HG02798 (cell line): ENCODE measurements around the gene SAT2.

ENCODE experiments used
- ATAC-seq: cut with Tn5 transposase; IDR thresholded peaks from one replicate; pipeline ENCODE4 v1.9.1; 2021; ENCODE audit warnings: mild to moderate bottlenecking; ENCODE audit not compliant: unreplicated experiment, poor library complexity

Gene SAT2

GRCh38 chr17:7593296-7593695 lies 34.3 kb downstream of the SAT2 start:
- no peak for ATAC-seq

- no peak for ATAC-seq
Observed at GRCh38 chr17:7592422-7593021, 35.1 kb downstream of the SAT2 start.

- no peak for ATAC-seq
Observed at GRCh38 chr17:7591596-7591995, 36.0 kb downstream of the SAT2 start.

GRCh38 chr17:7590743-7591142 lies 36.9 kb downstream of the SAT2 start:
- no peak for ATAC-seq

- no peak for ATAC-seq
Observed at GRCh38 chr17:7589891-7590691, 37.5 kb downstream of the SAT2 start, which contains the start of gene SOX15. Gene SOX15, minus strand, starts transcription at chr17:7590094. Its CDS starts 418 bp downstream, at chr17:7589676.

GRCh38 chr17:7589204-7589868 lies 38.3 kb downstream of the SAT2 start:
- peak; percentile 50 for ATAC-seq

GRCh38 chr17:7588553-7589203 lies 38.9 kb downstream of the SAT2 start:
- ATAC-seq, result no peak

- ATAC-seq, result no peak
Observed at GRCh38 chr17:7587420-7588151, 40.0 kb downstream of the SAT2 start.

GRCh38 chr17:7586673-7587419 lies 40.8 kb downstream of the SAT2 start:
- ATAC-seq, result no peak

GRCh38 chr17:7583253-7584109 lies 44.1 kb downstream of the SAT2 start, which contains the start of gene MPDU1:
Gene MPDU1, plus strand, starts transcription at chr17:7583852. Its CDS starts 11 bp downstream, at chr17:7583863.
- ATAC-seq, result peak; percentile 79

- ATAC-seq, result no peak
Observed at GRCh38 chr17:7582396-7583252, 45.0 kb downstream of the SAT2 start.

- ATAC-seq, result no peak
Observed at GRCh38 chr17:7580604-7581575, 46.7 kb downstream of the SAT2 start.

- no peak for ATAC-seq
Observed at GRCh38 chr17:7579834-7580603, 47.6 kb downstream of the SAT2 start.

- ATAC-seq, result peak; percentile 32
Observed at GRCh38 chr17:7579001-7579833, 48.4 kb downstream of the SAT2 start, which contains the start of gene CD68. Gene CD68, plus strand, starts transcription at chr17:7579638. Its CDS starts 40 bp downstream, at chr17:7579678.
